Brain microvascular endothelial cell (primary cell): Measurements from ENCODE around the gene EXTL1.

Source experiments
- DNase-seq: peaks from one replicate; pipeline ENCODE4 v3.0.0-alpha.2; 2020
- H3K27ac ChIP-seq: fragments of 250-450 bp; sonication (Bioruptor Pico); 2 replicates; pipeline ENCODE4 v1.5.1; 2020; ENCODE audit warnings: mild to moderate bottlenecking, moderate library complexity
- H3K27me3 ChIP-seq: fragments of 250-450 bp; sonication (Bioruptor Pico); replicated peaks from 2 replicates; pipeline ENCODE4 v1.5.1; 2020; ENCODE audit warnings: mild to moderate bottlenecking
- H3K36me3 ChIP-seq: fragments of 250-450 bp; sonication (Bioruptor Pico); replicated peaks from 2 replicates; pipeline ENCODE4 v1.5.1; 2020; ENCODE audit warnings: mild to moderate bottlenecking
- H3K4me3 ChIP-seq: 2 replicates; pipeline ENCODE4 v1.5.1; 2011; ENCODE audit warnings: low read depth, mild to moderate bottlenecking, control low read depth, low read length, moderate library complexity
- in situ Hi-C: cut with HindIII; loops from 2 replicates; pipeline ENCODE4 v1.10.0; 2017; ENCODE audit warnings: low sequenced_read_pairs, low pct_ligation_motif_present
- TF ChIP-seq, protein P1 (sequence below): IDR thresholded peaks from 2 replicates; pipeline ENCODE4 v1.5.1; 2011; ENCODE audit warnings: low read depth, mild to moderate bottlenecking, moderate library complexity, low read length, control low read depth, inconsistent platforms; ENCODE audit errors: missing control alignments

Gene EXTL1

DNA sequence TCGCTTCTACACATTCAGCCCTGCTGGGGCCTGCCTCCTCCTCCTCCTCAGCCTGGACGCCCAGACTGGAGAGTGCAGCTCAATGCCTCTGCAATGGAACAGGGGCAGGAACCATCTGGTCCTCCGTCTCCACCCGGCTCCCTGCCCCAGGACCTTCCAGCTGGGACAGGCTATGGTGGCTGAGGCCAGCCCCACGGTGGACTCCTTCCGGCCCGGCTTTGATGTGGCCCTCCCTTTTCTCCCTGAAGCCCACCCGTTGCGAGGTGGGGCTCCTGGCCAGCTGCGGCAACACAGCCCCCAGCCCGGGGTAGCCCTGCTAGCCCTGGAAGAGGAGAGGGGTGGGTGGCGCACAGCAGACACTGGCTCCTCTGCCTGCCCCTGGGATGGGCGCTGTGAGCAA lies 1.4 kb downstream of the EXTL1 start:
- TF ChIP-seq, protein P1, sequence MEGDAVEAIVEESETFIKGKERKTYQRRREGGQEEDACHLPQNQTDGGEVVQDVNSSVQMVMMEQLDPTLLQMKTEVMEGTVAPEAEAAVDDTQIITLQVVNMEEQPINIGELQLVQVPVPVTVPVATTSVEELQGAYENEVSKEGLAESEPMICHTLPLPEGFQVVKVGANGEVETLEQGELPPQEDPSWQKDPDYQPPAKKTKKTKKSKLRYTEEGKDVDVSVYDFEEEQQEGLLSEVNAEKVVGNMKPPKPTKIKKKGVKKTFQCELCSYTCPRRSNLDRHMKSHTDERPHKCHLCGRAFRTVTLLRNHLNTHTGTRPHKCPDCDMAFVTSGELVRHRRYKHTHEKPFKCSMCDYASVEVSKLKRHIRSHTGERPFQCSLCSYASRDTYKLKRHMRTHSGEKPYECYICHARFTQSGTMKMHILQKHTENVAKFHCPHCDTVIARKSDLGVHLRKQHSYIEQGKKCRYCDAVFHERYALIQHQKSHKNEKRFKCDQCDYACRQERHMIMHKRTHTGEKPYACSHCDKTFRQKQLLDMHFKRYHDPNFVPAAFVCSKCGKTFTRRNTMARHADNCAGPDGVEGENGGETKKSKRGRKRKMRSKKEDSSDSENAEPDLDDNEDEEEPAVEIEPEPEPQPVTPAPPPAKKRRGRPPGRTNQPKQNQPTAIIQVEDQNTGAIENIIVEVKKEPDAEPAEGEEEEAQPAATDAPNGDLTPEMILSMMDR = no peak
- H3K4me3 ChIP-seq = peak overlapping the region; percentile 59
- in situ Hi-C loops = no loop called here

GRCh38 chr1:26023826-26024225 lies 2.3 kb downstream of the EXTL1 start:
- H3K36me3 ChIP-seq = no peaks in the 10 kb centered on the region
- DNase-seq = no peak
- H3K27me3 ChIP-seq = no peaks in the 10 kb centered on the region
- TF ChIP-seq, protein P1 = no peak
- H3K27ac ChIP-seq = no peak overlapping the region
- peak overlapping the region; percentile 35 for H3K4me3 ChIP-seq
- in situ Hi-C loops = no loop called here

More for the DNA sequence above, 1.4 kb downstream of the EXTL1 start:
- Histone ChIP-seq H3K27ac (no peak overlapping the region), H3K36me3 (no peaks in the 10 kb centered on the region), H3K27me3 (no peaks in the 10 kb centered on the region)
- no peak for DNase-seq

DNA sequence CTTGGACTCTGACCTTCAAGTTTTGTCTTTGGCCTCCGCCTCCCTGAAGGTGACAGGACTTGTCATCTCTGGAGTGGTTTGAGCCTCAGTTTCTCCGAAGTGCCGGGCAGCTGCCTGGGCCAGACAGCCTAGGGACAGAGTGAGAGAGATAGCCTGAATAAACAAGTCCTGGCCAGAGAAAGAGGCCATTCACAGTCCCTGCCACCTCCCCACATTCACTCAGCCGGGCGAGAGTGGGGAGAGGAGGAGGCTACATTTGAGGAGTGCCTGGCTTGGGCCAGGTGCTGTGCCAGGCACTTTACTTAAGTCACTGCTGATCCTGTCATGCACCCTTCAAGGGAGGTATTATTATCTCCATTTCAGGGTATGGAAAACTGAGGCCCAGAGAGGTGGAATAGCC lies 3.5 kb downstream of the EXTL1 start:
- Histone ChIP-seq H3K27me3 (no peaks in the 10 kb centered on the region), H3K4me3 (no peak overlapping the region), H3K36me3 (no peaks in the 10 kb centered on the region), H3K27ac (no peak overlapping the region)
- in situ Hi-C loops = no loop called here
- no peak for DNase-seq
- TF ChIP-seq, protein P1 = no peak

DNA sequence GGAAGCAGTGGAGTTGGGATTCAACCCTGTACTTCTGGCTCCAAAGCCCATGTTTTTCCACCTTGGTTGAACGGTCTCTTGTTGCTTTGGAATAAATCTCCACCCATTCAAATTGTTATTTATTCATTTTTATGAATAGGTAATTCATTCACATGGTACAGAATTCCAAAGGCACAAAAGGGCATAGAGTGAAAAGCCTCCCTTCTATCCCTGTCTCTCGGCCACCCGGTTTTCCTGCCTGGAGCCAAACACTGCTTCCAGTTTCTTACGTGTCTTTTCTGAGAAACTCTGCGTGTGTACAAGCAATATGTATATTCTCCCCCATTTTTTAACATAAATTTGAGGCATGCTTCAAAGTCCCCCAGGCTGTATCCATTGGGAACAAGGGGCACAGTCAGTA lies 3.9 kb downstream of the EXTL1 start:
- Histone ChIP-seq H3K36me3 (no peaks in the 10 kb centered on the region), H3K27ac (no peak overlapping the region), H3K27me3 (no peaks in the 10 kb centered on the region), H3K4me3 (no peak overlapping the region)
- TF ChIP-seq, protein P1 = no peak
- in situ Hi-C loops = no loop called here
- no peak for DNase-seq

DNA sequence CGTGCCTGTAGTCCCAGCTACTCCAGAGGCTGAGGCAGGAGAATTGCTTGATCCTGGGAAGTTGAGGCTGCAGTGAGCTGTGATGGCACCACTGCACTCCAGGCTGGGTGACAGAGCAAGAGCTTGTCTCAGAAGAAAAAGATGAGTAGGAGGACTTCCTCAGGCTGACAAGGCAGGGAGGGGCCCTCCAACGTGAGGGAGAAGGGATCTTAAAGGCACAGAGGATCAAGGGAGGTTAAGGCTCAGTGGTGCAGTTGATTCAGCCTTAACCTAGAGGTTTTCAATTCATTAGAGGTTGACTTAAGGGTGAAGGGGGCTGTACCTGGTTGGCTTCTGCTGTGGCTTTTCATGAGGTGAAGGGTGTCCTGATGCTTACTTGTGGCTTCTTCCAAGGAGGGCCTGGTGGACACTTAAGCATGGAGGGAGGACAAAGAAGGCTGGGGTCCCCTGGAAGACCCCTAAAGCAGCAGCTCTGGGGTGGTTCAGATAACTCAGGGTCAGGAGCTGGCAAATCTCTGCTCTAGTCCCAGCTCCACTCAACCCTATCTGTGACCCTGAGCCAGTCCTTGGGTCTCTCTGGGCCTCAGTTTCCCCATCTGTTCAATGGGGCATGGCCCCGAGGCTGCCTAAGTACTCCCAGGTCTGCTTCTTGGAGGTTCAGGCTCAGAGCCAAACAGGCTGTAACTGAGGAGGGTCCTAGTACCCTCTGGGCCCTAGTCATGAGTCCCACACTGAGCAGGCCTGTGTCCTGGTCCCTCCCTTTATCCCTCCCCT lies 6.3 kb downstream of the EXTL1 start:
- DNase-seq = no peak
- TF ChIP-seq, protein P1 = no peak
- in situ Hi-C loops = no loop called here
- H3K27ac ChIP-seq = no peak overlapping the region
- H3K36me3 ChIP-seq = no peaks in the 10 kb centered on the region
- H3K27me3 ChIP-seq = no peaks in the 10 kb centered on the region
- H3K4me3 ChIP-seq = no peak overlapping the region
